Astrocyte of the spinal cord (primary cell): ENCODE measurements around the gene HMGB1.
"Not testable (repeated sequence)": the region's sequence is repeated elsewhere in the genome, so short reads cannot be mapped to it uniquely, and the experiment has no call there.

Experiments
- DNase-seq: peaks from one replicate; pipeline ENCODE4 v3.0.0; 2011; ENCODE audit warnings: low read depth, low spot score
- H3K4me3 ChIP-seq: 2 replicates; pipeline ENCODE4 v1.5.1; 2011; ENCODE audit warnings: low read depth, mild to moderate bottlenecking, low read length, moderate library complexity
- in situ Hi-C: cut with HindIII; loops from 2 replicates; pipeline ENCODE4 v1.10.0; 2017; ENCODE audit warnings: low sequenced_read_pairs
- TF ChIP-seq, protein P1 (sequence below): IDR thresholded peaks from 2 replicates; pipeline ENCODE4 v1.5.1; 2012; ENCODE audit warnings: low read depth, mild to moderate bottlenecking, low read length, inconsistent platforms

The HMGB1 gene

DNA sequence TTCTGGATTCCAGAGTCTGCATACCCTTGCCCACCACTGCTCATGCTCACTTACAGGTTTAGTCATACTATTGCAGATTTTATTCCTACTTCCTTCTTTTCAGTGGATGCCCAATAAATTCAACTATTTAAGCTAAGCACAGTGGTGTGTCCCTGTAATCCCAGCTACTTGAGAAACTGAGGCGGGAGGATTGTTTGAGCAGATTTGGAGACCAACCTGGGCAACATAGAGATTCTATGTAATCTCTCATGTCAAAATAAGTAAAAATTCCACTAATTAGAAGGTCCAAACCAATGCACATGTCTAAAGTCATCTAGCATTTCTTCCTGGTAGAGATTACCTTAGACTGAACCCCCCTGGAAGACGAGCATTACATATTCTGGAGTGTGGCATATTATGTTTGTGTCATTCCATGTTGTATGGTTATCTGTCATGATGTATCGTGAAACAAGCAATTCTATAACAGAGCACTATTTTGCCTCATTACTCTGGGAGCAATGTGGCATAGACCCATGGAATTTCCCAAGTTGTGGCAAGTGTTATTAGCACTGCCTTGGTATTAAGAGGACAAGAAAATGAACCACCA is 8.3 kb downstream of the HMGB1 start:
- DNase-seq: no peak
- no peak overlapping the region for H3K4me3 ChIP-seq
- TF ChIP-seq, protein P1, sequence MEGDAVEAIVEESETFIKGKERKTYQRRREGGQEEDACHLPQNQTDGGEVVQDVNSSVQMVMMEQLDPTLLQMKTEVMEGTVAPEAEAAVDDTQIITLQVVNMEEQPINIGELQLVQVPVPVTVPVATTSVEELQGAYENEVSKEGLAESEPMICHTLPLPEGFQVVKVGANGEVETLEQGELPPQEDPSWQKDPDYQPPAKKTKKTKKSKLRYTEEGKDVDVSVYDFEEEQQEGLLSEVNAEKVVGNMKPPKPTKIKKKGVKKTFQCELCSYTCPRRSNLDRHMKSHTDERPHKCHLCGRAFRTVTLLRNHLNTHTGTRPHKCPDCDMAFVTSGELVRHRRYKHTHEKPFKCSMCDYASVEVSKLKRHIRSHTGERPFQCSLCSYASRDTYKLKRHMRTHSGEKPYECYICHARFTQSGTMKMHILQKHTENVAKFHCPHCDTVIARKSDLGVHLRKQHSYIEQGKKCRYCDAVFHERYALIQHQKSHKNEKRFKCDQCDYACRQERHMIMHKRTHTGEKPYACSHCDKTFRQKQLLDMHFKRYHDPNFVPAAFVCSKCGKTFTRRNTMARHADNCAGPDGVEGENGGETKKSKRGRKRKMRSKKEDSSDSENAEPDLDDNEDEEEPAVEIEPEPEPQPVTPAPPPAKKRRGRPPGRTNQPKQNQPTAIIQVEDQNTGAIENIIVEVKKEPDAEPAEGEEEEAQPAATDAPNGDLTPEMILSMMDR: no peak
- in situ Hi-C loops: no loop called here

DNA sequence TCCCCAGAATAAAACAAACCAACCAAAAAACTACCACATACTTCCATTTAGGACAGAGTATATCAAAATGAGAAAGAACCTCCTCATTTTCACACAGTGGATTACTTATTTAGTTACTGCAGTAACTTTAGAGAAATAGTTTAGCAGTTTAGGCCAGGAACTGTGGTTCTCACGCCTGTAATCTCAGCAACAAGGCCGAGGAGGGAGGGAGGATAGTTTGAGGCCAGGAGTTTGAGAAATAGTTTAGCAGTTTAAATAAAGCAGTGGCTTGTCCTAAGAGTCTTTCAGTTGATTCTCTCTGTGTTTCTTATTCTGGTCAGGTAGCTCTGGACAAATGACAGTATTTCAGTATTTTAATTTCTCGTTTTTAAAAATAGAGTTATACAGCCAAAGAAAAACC is 9.4 kb downstream of the HMGB1 start:
- no peak overlapping the region for H3K4me3 ChIP-seq
- in situ Hi-C loops: no loop called here
- TF ChIP-seq, protein P1: no peak
- DNase-seq: no peak

DNA sequence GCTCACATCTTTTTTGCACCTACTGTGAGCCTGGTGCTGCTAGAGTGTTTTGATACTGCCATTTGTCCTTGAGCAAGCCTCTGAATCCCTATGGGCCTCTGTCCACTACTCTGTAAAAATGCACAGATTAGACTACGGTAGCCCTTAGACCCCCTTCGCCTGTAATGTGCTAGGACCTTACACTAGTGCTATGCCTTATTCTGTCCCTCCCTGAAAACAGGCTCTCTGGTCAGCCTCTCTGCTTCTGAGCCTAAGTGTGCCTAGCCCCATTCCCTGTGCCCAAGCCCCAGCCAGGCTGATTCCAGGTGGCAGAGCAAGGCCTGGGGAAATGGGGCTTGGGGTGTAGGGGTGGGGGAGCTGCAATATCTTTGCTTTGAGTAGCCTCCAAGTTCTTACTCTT is 10.7 kb downstream of the HMGB1 start:
- TF ChIP-seq, protein P1: no peak
- H3K4me3 ChIP-seq: no peak overlapping the region
- DNase-seq: no peak
- in situ Hi-C loops: no loop called here

DNA sequence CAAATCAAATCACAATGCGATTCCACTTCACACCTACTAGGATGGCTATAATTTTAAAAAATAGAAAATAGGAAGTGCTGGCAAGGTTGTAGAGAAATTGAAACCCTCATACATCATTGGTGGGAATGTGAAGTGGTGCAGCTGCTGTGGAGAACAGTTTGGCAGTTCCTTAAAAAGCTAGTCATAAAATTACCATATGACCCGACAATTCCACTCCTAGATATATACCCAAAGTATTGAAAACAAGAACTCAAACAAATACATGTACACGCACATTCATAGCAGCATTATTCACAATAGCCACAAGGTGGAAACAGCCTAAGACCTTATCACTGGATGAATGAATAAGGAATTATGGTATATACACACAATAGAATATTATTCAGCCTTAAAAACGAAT is 12.0 kb downstream of the HMGB1 start:
- H3K4me3 ChIP-seq: no peak overlapping the region
- DNase-seq: no peak
- in situ Hi-C loops: no loop called here
- TF ChIP-seq, protein P1: peak; percentile 34

DNA sequence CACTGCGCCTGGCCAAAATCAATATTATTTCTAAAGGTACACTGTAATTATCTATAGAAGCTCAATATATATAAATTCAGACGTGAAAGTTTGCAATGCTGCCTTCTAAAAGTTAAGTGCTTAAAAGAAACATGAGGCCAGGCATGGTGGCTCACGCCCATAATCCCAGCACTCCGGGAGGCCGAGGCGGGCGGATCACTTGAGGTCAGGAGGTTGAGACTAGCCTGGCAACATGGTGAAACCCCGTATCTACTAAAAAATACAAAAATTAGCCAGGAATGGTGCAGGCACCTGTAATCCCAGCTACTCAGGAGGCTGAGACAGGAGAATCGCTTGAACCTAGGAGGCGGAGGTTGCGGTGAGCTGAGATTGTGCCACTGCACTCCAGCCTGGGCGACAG is 14.3 kb downstream of the HMGB1 start:
- H3K4me3 ChIP-seq, in situ Hi-C loops, DNase-seq: not testable (repeated sequence)

DNA sequence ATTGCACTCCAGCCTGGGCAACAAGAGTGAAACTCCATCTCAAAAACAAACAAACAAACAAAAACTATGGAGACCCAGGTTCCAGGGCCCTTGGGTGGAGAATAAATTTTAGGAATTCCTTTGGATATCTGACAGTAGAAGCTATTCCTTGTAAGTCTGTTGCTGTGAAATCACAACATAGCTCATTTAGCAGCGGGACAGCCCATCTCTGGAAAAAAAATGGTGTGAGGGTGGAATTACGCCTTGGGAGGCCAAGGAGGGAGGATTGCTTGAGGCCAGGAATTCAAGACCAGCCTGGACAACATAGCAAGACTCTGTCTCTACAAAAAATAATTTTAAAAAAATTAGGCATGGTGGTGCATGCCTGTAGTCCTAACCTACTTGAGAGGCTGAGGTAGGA is 15.7 kb downstream of the HMGB1 start:
- TF ChIP-seq, protein P1: no peak
- no peak for DNase-seq
- in situ Hi-C loops: no loop called here
- no peak overlapping the region for H3K4me3 ChIP-seq

DNA sequence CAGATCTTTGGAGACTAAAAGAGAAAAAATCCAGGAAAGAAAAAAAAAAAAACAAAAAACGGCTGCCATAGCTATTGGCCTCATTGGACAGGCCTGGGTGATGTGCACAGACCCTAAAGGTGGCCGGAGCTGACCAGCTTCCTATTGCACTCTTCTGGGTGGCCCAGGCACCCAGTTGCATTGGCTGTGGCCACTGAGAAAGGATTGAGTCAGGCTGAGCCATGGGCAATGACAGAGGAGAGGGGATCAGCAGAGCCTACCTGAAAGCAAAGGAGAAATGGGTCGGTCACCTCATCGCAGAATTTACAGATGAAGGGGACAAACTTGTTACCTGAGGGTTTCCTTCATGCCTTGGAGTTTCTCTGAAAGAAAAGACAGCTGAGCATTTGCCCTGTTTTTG is 17.3 kb downstream of the HMGB1 start:
- no peak for DNase-seq
- H3K4me3 ChIP-seq: no peak overlapping the region
- TF ChIP-seq, protein P1: no peak
- in situ Hi-C loops: no loop called here
